PC-9 (cell line): ENCODE results near the gene TCF4. TPM values are rescaled to one million over a fixed set of nuclear protein-coding genes. Genes with fewer than 3 reads are reported as not detected.

Experiments
- BruUV-seq: library from RNA; stranded (reverse); fragments of 400-500 nt; replicated peaks from 2 replicates; lab custom pipeline; 2021; lab: Mats Ljungman, UMichigan
- CTCF ChIA-PET: fragments of 300-600 bp; sonication (Branson Sonifier 250); formaldehyde crosslinking; loops from one replicate; lab custom pipeline; 2022; ENCODE audit warnings: antibody characterized with exemption; lab: Charles Lee
- POLR2A ChIA-PET: fragments of 300-600 bp; sonication (Branson Sonifier 250); formaldehyde crosslinking; loops from one replicate; lab custom pipeline; 2022; ENCODE audit warnings: antibody characterized with exemption; ENCODE audit not compliant: unreplicated experiment; lab: Charles Lee
- DNase-seq, 2 experiments: peaks; one replicate each; pipeline versions ENCODE4 v3.0.0 to v3.0.0-alpha.2; 2015 to 2022; ENCODE audit warnings: mixed read lengths in 1 of 2
- H2AFZ ChIP-seq: fragments of 200-600 bp; sonication (generic); 2 replicates; pipeline ENCODE4 v1.8.1; 2017; ENCODE audit warnings: antibody characterized with exemption
- H3F3A ChIP-seq: fragments of 200-600 bp; sonication (generic); 2 replicates; pipeline ENCODE4 v1.8.1; 2017; ENCODE audit warnings: antibody characterized with exemption, mild to moderate bottlenecking, low read depth; ENCODE audit not compliant: insufficient read depth
- H3K27ac ChIP-seq: fragments of 200-600 bp; sonication (generic); 2 replicates; pipeline ENCODE4 v1.6.1; 2016; ENCODE audit warnings: mixed run types
- H3K27me3 ChIP-seq: fragments of 200-600 bp; sonication (generic); 2 replicates; pipeline ENCODE4 v1.6.1; 2016; ENCODE audit warnings: low read depth, mixed run types; ENCODE audit not compliant: insufficient read depth
- H3K36me3 ChIP-seq: fragments of 200-600 bp; sonication (generic); 2 replicates; pipeline ENCODE4 v1.6.1; 2016; ENCODE audit warnings: low read depth, mixed run types
- H3K4me1 ChIP-seq: fragments of 200-600 bp; sonication (generic); replicated peaks from 2 replicates; pipeline ENCODE4 v1.6.1; 2016; ENCODE audit warnings: mixed run types; ENCODE audit not compliant: insufficient read depth
- H3K4me2 ChIP-seq: fragments of 200-600 bp; sonication (generic); 2 replicates; pipeline ENCODE4 v1.6.1; 2017; ENCODE audit warnings: mixed run types
- H3K4me3 ChIP-seq: fragments of 200-600 bp; sonication (generic); 2 replicates; pipeline ENCODE4 v1.6.1; 2016; ENCODE audit warnings: mixed run types
- H3K79me2 ChIP-seq: fragments of 200-600 bp; sonication (generic); 2 replicates; pipeline ENCODE4 v1.6.1; 2017; ENCODE audit warnings: low read depth, mixed run types
- H3K9me2 ChIP-seq: fragments of 200-600 bp; sonication (generic); 2 replicates; pipeline ENCODE4 v1.8.1; 2017; ENCODE audit warnings: mild to moderate bottlenecking; ENCODE audit not compliant: insufficient read depth
- H3K9me3 ChIP-seq: fragments of 200-600 bp; sonication (generic); 2 replicates; pipeline ENCODE4 v1.8.1; 2016; ENCODE audit warnings: low read depth; ENCODE audit not compliant: insufficient read depth
- H4K20me1 ChIP-seq: fragments of 200-600 bp; sonication (generic); 2 replicates; pipeline ENCODE4 v1.8.1; 2017; ENCODE audit not compliant: insufficient read depth
- CTCF ChIP-seq: fragments of 200-600 bp; sonication (generic); conservative IDR thresholded peaks from 2 replicates; pipeline ENCODE4 v1.6.1; 2017; ENCODE audit warnings: mixed run types, antibody characterized with exemption, mild to moderate bottlenecking, moderate library complexity
- EZH2 ChIP-seq: fragments of 200-600 bp; sonication (generic); IDR thresholded peaks from 2 replicates; pipeline ENCODE4 v1.8.0; 2017; ENCODE audit warnings: antibody characterized with exemption, low read depth
- intact Hi-C: fragments of 100-400 bp; cut with micrococcal nuclease; formaldehyde crosslinking; loops from one replicate; pipeline ENCODE4 v1.10.0; 2022; ENCODE audit not compliant: unreplicated experiment
- total RNA-seq: library from RNA; stranded (reverse); gene quantifications from 2 replicates; pipeline ENCODE4 v1.2.3, GENCODE V29; 2021

The TCF4 gene
- total RNA-seq, 1 experiment from 2014 or later, result 0.74 TPM

DNA sequence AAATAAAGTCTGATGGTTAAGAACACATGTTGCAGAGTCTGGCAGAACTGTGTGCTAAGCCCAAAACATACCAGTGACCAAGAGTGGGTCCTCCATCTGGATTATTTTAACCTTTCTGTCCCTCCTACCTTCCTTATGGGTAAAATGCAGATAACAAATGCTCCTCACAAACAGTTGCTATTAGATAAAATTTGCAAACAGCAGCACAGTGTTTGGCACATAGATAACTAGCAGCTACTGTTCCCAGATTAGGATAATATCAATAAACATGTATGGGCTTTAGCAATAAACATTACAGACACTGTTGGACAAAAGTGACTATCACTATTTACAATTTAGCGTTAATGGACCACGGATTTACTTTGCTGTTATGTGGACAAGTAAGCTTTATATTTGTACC is 154.9 kb downstream of the TCF4 start:
- no peak overlapping the region for H2AFZ ChIP-seq
- CTCF ChIA-PET, result no interaction called here
- intact Hi-C loops, result no loop called here
- no peaks in the 10 kb centered on the region; the same call in 1 of the 2 replicates for H3K9me2 ChIP-seq
- DNase-seq, result no peak
- POLR2A ChIA-PET, result no interaction called here
- no peak overlapping the region for H3K4me2 ChIP-seq
- H3F3A ChIP-seq, result no peaks in the 10 kb centered on the region
- H4K20me1 ChIP-seq, result no peaks in the 10 kb centered on the region
- no peaks in the 10 kb centered on the region for H3K9me3 ChIP-seq
- H3K4me1 ChIP-seq, result no peaks in the 10 kb centered on the region
- no peaks in the 10 kb centered on the region for H3K27me3 ChIP-seq
- no peaks in the 10 kb centered on the region for H3K79me2 ChIP-seq
- H3K27ac ChIP-seq, result no peak overlapping the region
- TF ChIP-seq EZH2, result no peak
- TF ChIP-seq CTCF, result no peak
- BruUV-seq, result no TSS peak
- H3K4me3 ChIP-seq, result no peak overlapping the region
- H3K36me3 ChIP-seq, result no peaks in the 10 kb centered on the region

DNA sequence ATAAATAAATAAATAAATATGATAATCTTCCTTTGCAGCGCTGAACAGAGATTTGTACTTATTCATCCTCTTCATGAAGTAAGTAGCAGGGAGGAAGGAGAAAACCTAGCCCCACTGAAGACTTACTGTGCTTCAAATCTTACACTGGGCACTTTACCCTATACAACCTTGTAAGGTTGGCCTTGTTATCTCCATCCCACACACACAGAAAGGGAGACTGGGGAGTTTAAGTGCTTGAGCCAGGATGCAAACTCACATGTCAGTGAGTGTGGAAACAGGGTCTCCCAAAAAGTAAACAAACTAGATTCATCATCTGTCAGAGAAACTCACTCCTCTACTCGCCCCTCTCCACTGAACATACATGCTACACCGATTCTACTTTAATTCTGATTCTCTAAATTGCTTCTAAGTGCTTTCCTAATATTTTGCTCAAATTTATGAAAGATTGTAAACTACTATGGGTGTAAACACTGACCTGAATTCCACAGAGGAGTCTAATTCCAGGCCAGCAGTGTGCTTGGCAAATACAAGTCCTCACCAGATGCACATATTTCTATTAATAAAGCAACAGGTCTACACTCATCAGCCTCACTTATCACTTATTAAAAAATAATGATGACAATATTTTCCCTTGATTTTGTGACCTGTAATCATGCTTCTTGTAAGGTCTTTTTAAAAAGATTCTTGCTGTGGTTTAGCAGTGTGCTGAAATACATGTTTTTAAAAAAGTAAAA is 155.5 kb downstream of the TCF4 start:
- POLR2A ChIA-PET, result no interaction called here

DNA sequence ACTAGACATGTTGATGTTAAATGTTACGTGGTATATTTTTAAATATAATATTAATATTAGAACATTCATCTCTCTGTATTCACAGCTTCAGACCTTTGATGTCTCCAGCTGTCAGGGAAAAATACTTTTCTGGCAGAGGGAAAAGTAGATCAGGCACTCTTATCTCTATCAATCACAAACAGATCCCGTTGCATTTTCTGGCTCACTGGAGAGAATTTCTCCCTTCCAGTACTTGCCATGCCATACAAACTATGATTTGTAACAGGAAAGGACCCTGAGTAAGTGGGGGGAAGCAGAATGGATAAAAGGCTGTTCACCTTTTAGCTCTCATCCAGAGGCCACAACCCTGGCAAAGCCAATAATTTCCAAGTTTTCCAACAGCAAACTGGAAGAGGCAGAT is 158.0 kb downstream of the TCF4 start:
- BruUV-seq, result no TSS peak
- TF ChIP-seq CTCF (no peak), EZH2 (no peak)
- intact Hi-C loops, result no loop called here

More for the DNA sequence above, 155.5 kb downstream of the TCF4 start:
- Histone ChIP-seq H3K27ac (no peak overlapping the region), H3K4me2 (no peak overlapping the region), H3K4me1 (no peaks in the 10 kb centered on the region), H3F3A (no peaks in the 10 kb centered on the region), H3K36me3 (no peaks in the 10 kb centered on the region), H3K27me3 (no peaks in the 10 kb centered on the region), H3K4me3 (no peak overlapping the region), H3K79me2 (no peaks in the 10 kb centered on the region), H3K9me3 (no peaks in the 10 kb centered on the region), H2AFZ (no peak overlapping the region), H3K9me2 (no peaks in the 10 kb centered on the region; the same call in 1 of the 2 replicates), H4K20me1 (no peaks in the 10 kb centered on the region)
- intact Hi-C loops, result no loop called here
- BruUV-seq, result no TSS peak
- no peak for TF ChIP-seq EZH2
- TF ChIP-seq CTCF, result no peak
- CTCF ChIA-PET, result no interaction called here
- no peak for DNase-seq

More for the DNA sequence above, 158.0 kb downstream of the TCF4 start:
- H3K36me3 ChIP-seq, result no peaks in the 10 kb centered on the region
- no peaks in the 10 kb centered on the region; the same call in 1 of the 2 replicates for H3K9me2 ChIP-seq
- H3F3A ChIP-seq, result no peaks in the 10 kb centered on the region
- H3K27me3 ChIP-seq, result no peaks in the 10 kb centered on the region
- H3K9me3 ChIP-seq, result no peaks in the 10 kb centered on the region
- H4K20me1 ChIP-seq, result no peaks in the 10 kb centered on the region
- no peak overlapping the region for H3K4me3 ChIP-seq
- CTCF ChIA-PET, result no interaction called here
- POLR2A ChIA-PET, result no interaction called here
- no peak overlapping the region for H3K27ac ChIP-seq
- H3K4me1 ChIP-seq, result no peaks in the 10 kb centered on the region
- no peak overlapping the region for H3K4me2 ChIP-seq
- no peaks in the 10 kb centered on the region for H3K79me2 ChIP-seq
- no peak for DNase-seq
- no peak overlapping the region for H2AFZ ChIP-seq
